Stimulated activated CD8-positive, alpha-beta memory T cell treated with anti-CD3 and anti-CD28 coated beads, Interleukin-12 subunit alpha, Interleukin-12 subunit beta, amount 100 ng/mL, for 4 hours (primary cell): ENCODE measurements around the gene KRT5.

Experiments
- DNase-seq: peaks from one replicate; pipeline ENCODE4 v3.0.0-alpha.2; 2020; ENCODE audit warnings: low read depth

The KRT5 gene

GRCh38 chr12:52537101-52537500 is 16.9 kb upstream of the KRT5 start:
- DNase-seq = no peak

DNA sequence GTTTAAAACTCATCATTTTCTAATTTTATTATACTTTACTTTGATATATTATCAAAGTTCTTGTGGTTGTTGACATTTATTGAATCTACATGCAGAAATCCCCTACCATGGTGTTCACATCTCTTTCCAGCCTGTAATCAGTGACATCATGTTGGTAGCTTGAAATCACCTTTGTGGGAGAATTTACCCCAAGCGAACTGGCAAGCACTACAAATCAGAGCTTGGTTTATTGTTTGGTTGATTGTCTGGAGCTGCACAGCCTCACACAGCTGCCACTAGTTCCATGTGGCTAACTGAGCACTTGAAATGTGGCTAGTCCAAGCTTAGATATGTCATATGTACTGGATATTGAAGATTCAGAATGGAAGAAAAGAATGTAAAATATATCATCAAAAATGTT is 15.4 kb upstream of the KRT5 start:
- no peak for DNase-seq

GRCh38 chr12:52534482-52534881 is 14.3 kb upstream of the KRT5 start:
- no peak for DNase-seq

- DNase-seq = no peak
These were observed 13.7 kb upstream of the KRT5 start for GRCh38 chr12:52533686-52534470.

DNA sequence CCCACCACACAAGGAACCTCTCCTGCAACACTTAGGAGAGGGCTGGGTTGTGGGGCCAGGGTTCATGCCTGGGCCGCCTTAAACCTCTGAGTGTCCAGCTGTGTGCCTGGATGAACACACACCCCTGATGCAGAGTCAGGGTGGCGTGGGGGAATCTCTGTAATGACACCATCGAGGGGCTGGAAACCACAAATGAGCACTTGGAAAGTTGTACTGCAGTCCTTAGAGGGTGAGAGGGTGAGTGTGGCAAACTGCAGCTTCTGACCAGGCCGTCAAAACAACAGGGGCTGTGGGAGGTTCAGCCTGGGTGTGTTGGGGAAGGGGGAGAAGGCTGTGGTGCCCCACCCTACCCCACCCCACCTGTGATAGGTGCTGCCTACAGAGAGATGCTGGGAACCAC is 12.4 kb upstream of the KRT5 start:
- no peak for DNase-seq

GRCh38 chr12:52531566-52532300 is 11.5 kb upstream of the KRT5 start:
- DNase-seq = no peak

- DNase-seq = no peak
These were observed 10.7 kb upstream of the KRT5 start for GRCh38 chr12:52530905-52531304.

DNA sequence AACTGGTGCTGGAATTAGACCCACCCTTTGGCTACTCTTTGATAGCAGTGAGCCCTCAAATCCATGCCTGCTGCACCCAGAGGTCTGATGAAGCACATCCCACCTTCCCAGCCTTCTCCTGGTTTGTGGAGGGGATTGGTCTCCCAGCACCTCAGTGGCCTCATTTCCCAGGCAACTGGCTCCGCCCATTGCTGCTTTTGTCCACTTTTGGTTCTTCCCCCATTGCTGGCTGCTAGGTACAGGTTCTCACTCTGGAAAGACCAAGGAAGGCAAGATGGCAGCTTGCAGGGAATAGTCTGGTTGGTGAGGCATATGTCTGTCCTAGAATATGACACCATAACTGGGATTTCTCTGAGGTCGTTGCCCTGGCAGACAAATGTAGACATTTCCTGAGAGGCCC is 10.2 kb upstream of the KRT5 start:
- DNase-seq = no peak

DNA sequence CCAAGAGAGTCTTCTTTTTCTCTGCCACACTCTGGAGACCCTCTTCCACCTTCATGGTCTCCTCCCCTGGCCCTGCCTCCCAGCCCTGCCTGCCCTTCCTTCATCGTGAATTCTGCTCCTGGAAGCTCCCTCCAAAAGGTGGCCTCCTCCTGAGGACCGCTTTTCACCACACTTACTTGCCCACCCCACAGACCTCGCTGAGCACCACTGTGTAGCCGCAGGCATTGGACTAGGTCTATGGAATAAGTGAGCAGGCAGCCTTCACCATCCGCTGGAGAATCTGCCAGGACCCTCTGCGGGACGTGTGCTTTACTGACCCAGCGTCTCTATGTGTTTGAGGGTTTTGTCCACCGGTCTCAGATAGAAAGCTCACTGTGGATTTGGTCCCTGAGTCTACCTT is 9.7 kb upstream of the KRT5 start:
- DNase-seq = no peak

DNA sequence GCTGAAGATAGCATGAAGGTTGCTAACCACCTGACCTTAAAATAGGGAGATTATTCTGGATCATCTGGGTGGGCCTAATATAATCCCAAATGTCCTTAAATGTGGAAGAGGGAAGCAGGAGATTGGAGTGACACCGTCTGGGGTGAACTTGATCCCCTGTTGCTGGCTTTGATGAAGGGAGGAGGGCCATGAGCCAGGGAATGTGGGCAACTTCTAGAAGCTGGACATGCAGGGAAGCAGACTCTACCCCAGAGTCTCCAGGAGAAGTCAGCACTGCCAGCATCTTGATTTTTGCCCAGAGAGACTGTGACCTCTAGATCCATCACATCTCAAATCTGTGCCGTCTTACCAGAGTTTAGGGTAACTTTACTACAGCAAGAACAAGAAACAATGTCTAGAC is 9.2 kb upstream of the KRT5 start:
- no peak for DNase-seq

- no peak for DNase-seq
These were observed 8.5 kb upstream of the KRT5 start for GRCh38 chr12:52528641-52529143.

DNA sequence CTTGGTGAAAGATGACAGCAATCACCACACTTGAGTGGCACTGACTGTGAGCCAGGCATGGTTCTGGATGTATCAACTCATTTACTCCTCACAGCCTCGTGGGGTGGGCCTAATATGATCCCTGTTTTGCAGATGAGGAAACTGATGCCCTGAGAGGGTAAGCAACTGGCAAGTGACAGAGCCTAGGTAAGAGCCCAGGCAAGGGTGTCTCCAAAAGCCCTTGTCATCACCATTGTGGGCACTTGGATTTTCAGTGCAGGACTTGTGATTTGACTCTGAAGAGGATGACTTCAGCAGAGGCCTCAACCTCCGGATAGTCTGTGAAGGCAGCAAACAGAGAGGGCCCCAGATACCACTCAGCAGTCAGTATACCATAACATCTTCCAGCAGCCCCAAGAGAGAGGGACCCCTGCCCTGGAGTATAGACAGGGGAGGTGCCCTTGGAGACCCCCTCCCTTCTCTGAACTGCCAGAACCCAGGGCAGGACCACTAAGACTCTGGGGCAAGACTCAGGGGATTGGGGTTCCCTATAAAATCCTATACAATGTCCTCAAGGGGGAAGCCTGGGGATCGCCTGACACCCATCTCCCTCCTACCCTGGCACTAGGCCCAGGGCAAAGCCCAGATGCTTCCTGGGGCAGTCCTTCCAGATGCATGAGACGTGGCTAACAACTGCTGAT is 7.1 kb upstream of the KRT5 start:
- DNase-seq = no peak

GRCh38 chr12:52526511-52526951 is 6.3 kb upstream of the KRT5 start:
- no peak for DNase-seq

GRCh38 chr12:52525661-52526499 is 5.7 kb upstream of the KRT5 start:
- DNase-seq = no peak

DNA sequence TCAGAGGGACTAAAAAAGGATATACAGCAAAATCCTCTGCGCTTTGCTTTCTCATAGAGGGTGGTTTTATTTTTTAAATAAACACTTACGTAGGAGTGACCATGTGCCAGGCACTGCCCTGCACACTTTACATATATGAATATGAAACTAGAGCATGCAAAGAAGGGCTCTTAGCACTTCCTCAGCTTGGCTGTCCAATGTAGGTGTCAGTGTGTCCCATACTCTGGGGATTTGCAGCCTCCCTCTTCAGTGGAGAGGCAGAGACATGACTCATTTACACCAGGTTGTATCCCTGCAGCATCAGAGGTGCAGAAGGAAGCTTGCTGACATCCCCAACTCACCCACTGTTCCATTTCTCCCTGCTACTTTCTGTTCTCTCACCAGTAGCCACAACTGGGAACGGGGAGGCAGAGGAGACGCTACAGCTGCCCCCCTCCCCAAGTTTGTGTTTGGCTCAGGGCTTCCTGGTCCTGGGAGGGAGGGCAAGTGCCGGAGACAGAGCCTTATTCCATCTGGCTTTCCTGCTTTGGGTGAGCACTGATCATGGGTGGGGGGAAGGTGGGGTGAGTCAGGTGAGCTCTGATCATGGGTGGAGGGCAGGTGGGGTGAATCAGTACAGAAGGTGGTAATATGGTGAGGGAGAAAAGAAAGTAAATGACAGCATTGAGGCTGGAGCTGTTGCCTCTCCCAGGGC is 4.9 kb upstream of the KRT5 start:
- DNase-seq = no peak

DNA sequence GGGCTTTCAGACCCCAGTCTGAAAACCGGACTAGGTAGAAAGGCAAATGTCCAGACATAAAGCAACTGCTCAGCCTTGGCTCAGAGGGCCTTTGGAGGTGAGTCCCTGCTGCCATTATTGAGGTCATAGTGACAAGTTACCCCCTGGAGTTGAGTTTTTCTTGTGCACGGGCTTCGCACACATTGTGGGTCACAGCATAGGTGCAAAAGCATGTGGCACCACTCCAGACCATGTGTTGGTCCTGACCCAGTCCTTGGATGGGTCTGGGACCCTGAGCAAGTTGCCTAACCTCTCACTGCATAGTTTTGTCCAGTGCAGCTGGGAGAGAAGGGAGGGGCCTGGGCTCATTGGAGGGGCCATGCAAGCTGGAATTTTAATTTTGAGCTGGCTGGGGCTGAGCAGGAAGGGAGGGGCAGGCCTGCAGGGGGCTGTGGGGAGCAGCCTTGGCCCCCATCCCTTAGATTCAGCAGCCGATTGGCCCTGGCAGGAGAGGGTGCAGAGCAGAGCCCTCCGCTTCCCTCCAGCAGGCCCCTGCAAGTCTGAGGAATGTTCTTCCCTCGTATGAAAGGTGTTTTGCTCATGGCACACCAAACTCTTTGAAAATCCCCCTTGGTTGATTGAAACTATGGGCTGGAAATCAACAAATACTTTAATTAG is 4.2 kb upstream of the KRT5 start:
- no peak for DNase-seq

DNA sequence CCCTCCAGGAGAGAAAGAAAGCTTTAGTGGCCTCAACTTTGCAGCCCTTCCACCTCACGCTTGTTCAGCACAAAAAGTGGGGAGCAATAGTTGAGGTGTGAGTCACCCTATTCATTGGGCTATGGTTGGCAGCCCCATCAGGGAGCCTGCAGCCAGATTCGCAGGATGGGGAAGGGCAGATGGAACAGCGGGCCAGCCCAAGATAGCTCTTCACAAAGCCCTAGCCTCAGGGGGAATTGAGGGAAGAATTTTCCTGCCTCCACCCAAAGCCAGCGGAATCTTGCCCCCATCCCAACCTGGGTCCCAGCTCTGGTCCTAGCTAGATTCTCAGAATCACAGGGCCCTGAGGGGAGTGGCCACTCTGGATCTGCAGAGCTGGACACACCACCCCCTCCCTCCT is 3.6 kb upstream of the KRT5 start:
- no peak for DNase-seq

GRCh38 chr12:52522346-52523011 is 2.3 kb upstream of the KRT5 start:
- no peak for DNase-seq

DNA sequence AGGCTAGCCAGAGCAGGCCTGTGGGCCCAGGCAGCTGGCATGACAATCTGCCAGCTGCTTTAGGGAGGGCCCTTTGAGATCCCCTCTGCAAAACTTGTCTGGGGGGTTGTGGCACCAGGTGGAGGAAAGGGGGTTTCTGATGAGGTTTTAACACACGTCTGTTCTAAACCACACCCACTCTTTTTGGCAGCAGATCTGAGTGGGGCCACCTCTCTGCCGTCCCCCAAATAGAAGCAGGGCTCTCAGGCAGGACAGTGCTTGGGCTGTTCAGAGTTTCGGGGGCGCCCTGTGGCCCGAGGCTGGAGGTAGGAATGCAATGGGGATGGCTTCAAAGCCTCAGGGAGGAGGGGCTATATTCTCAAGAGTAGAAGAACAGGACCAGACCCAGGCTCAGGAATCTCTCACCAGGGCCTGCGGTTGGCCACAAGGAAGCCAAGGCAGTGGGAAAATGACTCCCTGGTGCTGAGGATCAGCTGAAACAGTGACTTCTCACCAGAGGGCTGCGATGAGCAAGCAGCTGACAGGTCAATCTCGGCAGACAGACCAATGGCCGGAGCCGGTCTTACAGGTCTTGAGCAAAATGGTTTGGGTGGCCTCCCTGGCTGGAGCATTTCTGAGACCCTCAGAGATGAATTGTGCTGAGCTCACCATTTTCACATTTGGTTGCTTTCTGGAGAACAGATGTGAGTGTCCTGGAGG is 1.5 kb upstream of the KRT5 start:
- no peak for DNase-seq

DNA sequence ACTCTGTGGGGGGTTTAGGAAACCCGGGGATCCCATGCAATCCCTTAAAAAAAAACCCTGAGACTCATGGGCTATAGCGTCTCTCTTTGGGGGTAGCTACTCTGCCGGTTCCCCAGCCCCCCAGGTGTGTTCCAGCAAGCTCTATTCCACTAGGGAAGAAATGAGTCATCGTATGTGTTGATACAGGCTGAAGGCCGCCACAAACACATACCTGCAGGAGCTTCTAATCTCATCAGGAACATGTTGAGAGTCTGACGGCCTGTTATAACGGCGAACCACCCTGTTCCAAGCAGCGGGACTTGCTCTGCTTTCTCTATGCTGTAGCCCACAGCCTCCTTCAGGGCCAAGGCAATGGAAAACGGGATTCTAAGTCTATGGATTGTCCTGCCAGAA is 977 bp upstream of the KRT5 start:
- no peak for DNase-seq
